Cardiac muscle cell (in vitro differentiated cells and primary cell): ENCODE data around the gene KRTAP17-1. TPM values are rescaled to one million over a fixed set of nuclear protein-coding genes. Genes with fewer than 3 reads are reported as not detected.

ENCODE experiments used
- DNase-seq, 2 donors: peaks; one replicate each; pipeline versions ENCODE4 v3.0.0 to v3.0.0-alpha.2; 2010 to 2017; ENCODE audit warnings: low read depth in 1 of 2, low spot score in 1 of 2
- H3K27ac ChIP-seq: fragments of 200-600 bp; sonication (generic); 2 replicates; pipeline ENCODE4 v1.5.1; 2016
- H3K27me3 ChIP-seq: fragments of 200-600 bp; sonication (generic); 2 replicates; pipeline ENCODE4 v1.6.0; 2016; ENCODE audit warnings: control low read depth
- H3K36me3 ChIP-seq: fragments of 200-600 bp; sonication (generic); 2 replicates; pipeline ENCODE4 v1.5.1; 2016; ENCODE audit warnings: control low read depth
- H3K4me1 ChIP-seq: fragments of 200-600 bp; sonication (generic); 2 replicates; pipeline ENCODE4 v1.8.1; 2017; ENCODE audit warnings: low read depth, mild to moderate bottlenecking, mixed run types
- H3K4me3 ChIP-seq: fragments of 200-600 bp; sonication (generic); 2 replicates; pipeline ENCODE4 v1.5.1; 2016; ENCODE audit warnings: mild to moderate bottlenecking
- H3K9me3 ChIP-seq: fragments of 200-600 bp; sonication (generic); 2 replicates; pipeline ENCODE4 v1.5.1; 2017; ENCODE audit warnings: low read depth, mild to moderate bottlenecking, control low read depth
- CTCF ChIP-seq: IDR thresholded peaks from 2 replicates; pipeline ENCODE4 v1.5.1; 2012; ENCODE audit warnings: low read depth, mild to moderate bottlenecking, low read length
- polyA plus RNA-seq: library from polyadenylated mRNA; unstranded; fragments of >200 nt; fragmentation: Nextera tagmentation; extraction: Ambion mirVana; gene quantifications from 2 replicates; pipeline ENCODE4 v1.2.1, GENCODE V29; 2016
- total RNA-seq: library from RNA; depleted of rRNA; stranded (reverse); fragments of >200 nt; gene quantifications from 2 replicates; pipeline ENCODE4 v1.2.3, GENCODE V29; 2016

KRTAP17-1 gene
- total and polyA plus RNA-seq, 2 experiments from 2014 or later = not detected

- DNase-seq = peak; percentile 48 to 59
- Histone ChIP-seq H3K4me1 (no peaks in the 10 kb centered on the region), H3K9me3 (no peaks in the 10 kb centered on the region), H3K36me3 (no peaks in the 10 kb centered on the region), H3K27ac (no peak overlapping the region), H3K27me3 (no peaks in the 10 kb centered on the region), H3K4me3 (no peak overlapping the region)
- TF ChIP-seq CTCF = peak; percentile 78
Observed at GRCh38 chr17:41329279-41329948, 13.9 kb upstream of the KRTAP17-1 start.

- Histone ChIP-seq H3K9me3 (no peaks in the 10 kb centered on the region), H3K27me3 (no peaks in the 10 kb centered on the region), H3K36me3 (no peaks in the 10 kb centered on the region), H3K4me1 (no peaks in the 10 kb centered on the region), H3K27ac (no peak overlapping the region), H3K4me3 (no peak overlapping the region)
- no peak for TF ChIP-seq CTCF
- no peak for DNase-seq
Observed at GRCh38 chr17:41328207-41328606, 12.7 kb upstream of the KRTAP17-1 start.

DNA sequence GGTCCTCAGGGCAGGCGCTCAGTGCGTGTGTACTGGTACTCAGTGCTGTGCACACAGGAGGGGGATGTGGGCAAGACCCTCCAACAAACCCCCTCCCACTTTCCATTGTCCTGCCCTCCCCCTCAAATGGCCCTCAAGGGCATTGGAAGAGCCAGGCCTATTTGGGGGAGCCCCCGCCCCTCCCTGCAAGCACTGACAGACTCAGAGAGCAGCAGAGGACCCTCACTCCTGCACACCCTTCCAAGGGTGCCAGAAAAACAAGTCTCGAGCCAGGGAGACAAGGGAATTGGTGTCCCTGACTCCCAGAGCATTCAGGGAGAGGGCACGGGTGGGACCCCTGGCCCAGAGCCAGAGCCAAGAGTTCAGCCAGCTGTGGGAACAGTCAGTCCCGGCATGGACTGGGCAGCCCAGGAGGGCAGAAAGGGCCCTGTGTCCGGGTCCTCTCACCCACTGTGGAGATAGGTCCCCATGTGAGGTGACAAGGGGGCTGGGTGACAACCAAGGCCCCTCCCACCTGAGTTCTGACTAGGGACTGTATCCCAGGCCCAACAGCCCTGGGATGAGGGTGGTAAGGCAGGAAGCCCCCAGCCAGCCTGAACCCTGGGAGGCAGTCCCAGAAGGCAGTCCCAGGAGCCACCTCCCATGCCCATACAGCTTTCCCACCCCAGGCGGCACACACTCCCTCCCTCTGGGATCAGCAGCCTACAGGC is 12.1 kb upstream of the KRTAP17-1 start:
- H3K4me1 ChIP-seq = no peaks in the 10 kb centered on the region
- H3K4me3 ChIP-seq = no peak overlapping the region
- no peaks in the 10 kb centered on the region for H3K27me3 ChIP-seq
- DNase-seq = no peak
- no peaks in the 10 kb centered on the region for H3K9me3 ChIP-seq
- no peak for TF ChIP-seq CTCF
- no peak overlapping the region for H3K27ac ChIP-seq
- H3K36me3 ChIP-seq = no peaks in the 10 kb centered on the region

DNA sequence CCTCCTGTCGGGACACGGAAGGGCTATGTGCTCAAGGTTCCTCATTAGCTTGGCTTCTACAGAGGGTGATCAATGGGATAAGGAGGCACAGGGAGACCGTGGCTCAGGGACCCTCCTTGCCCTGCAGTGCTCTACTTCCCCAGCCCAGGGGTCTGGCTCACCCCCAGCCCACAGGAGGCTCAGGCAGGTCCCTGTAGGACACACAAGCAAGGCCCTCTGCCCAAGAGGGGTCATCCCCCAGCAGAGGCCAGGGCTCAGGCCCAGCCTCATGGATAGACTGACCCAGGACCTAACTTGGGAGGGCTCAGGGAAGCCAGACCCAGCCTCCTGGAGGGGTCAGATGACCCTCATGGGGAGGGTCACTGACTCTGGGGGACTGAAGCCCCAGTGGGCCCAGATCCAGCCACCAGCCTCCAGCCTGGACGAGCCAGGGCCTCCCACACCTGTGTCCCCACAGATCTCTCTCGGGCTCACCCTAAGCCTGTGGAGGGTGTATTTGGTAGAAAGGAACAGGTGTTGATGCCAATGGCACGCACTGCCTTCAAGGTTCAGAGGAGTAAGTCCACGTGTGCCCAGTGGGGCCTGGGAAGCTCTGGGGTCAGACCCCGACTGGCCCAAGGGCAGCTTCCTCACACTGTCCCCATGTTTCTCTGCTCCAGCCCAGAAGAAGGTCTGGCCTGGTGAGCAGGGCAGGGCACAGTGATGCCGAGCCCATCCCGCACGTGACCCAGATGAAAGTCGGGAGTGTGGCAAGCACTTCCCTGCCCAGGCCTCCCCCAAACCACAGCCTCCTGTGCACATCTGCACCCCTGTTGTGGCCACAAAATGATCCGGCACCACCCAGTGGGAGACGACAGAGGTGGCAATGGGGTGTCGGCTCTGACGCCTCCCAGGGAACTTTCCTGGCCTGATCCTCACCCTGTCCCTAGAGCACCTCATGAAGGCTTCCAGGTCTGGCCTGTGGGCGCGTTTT is 10.9 kb upstream of the KRTAP17-1 start:
- H3K27me3 ChIP-seq = no peaks in the 10 kb centered on the region
- no peaks in the 10 kb centered on the region for H3K36me3 ChIP-seq
- no peak overlapping the region for H3K4me3 ChIP-seq
- TF ChIP-seq CTCF = no peak
- no peaks in the 10 kb centered on the region for H3K4me1 ChIP-seq
- no peak for DNase-seq
- no peak overlapping the region for H3K27ac ChIP-seq
- H3K9me3 ChIP-seq = no peaks in the 10 kb centered on the region

DNA sequence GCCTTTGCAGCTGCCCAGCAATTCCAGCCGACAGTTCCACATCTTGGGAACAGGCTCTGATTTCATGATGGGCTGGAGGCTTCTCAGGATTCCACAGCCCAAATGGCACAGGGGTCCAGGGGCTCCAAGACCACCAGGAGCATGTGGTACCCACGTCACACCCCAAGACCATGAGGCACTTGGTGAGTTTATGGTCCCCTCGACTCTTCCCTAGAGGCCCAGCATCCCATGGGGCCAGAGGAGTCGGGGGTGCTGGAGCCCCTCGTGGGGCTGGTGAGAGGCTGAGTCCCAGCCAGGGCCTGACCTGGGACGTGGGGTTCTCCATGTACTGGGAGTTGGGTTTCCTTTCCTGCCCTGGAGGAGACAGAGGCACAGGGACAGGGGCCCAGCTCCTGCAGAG is 10.1 kb upstream of the KRTAP17-1 start:
- H3K27me3 ChIP-seq = no peaks in the 10 kb centered on the region
- DNase-seq = no peak
- no peak for TF ChIP-seq CTCF

More for the DNA sequence above, 10.1 kb upstream of the KRTAP17-1 start:
- H3K36me3 ChIP-seq = no peaks in the 10 kb centered on the region
- H3K27ac ChIP-seq = no peak overlapping the region
- no peaks in the 10 kb centered on the region for H3K9me3 ChIP-seq
- no peaks in the 10 kb centered on the region for H3K4me1 ChIP-seq
- no peak overlapping the region for H3K4me3 ChIP-seq
